ENCODE measurements around the gene GOLGA6C.
"Not testable (repeated sequence)": the region's sequence is repeated elsewhere in the genome, so short reads cannot be mapped to it uniquely, and the experiment has no call there.

The GOLGA6C gene

GRCh38 chr15:75227663-75228280 is 30.4 kb upstream of the GOLGA6C start:
- no peak for DNase-seq (ENCODE audit: low read depth in 3 of 3, low spot score in 1 of 3)

- DNase-seq (ENCODE audit: low read depth in 3 of 3, low spot score in 1 of 3): no peak
Measured at GRCh38 chr15:75228787-75229186, 29.3 kb upstream of the GOLGA6C start.

GRCh38 chr15:75229191-75230015 is 28.7 kb upstream of the GOLGA6C start:
- DNase-seq (ENCODE audit: low read depth in 3 of 3, low spot score in 1 of 3): no peak

GRCh38 chr15:75230016-75230343 is 28.2 kb upstream of the GOLGA6C start:
- DNase-seq (ENCODE audit: low read depth in 3 of 3, low spot score in 1 of 3): no peak

- no peak for DNase-seq (ENCODE audit: low read depth in 3 of 3, low spot score in 1 of 3)
Measured at GRCh38 chr15:75230551-75231371, 27.4 kb upstream of the GOLGA6C start.

GRCh38 chr15:75231836-75232235 is 26.3 kb upstream of the GOLGA6C start:
- DNase-seq (ENCODE audit: low read depth in 3 of 3, low spot score in 1 of 3): no peak

GRCh38 chr15:75232252-75232813 is 25.8 kb upstream of the GOLGA6C start:
- no peak for DNase-seq (ENCODE audit: low read depth in 3 of 3, low spot score in 1 of 3)

- no peak for DNase-seq (ENCODE audit: low read depth in 3 of 3, low spot score in 1 of 3)
Measured at GRCh38 chr15:75232826-75233503, 25.2 kb upstream of the GOLGA6C start.

- no peak for DNase-seq (ENCODE audit: low read depth in 3 of 3, low spot score in 1 of 3)
Measured at GRCh38 chr15:75233504-75234190, 24.5 kb upstream of the GOLGA6C start.

GRCh38 chr15:75234191-75234810 is 23.8 kb upstream of the GOLGA6C start:
- no peak for DNase-seq (ENCODE audit: low read depth in 3 of 3, low spot score in 1 of 3)

- DNase-seq (ENCODE audit: low read depth in 3 of 3, low spot score in 1 of 3): no peak
Measured at GRCh38 chr15:75235051-75235673, 23.0 kb upstream of the GOLGA6C start.

GRCh38 chr15:75235760-75236729 is 22.1 kb upstream of the GOLGA6C start:
- no peak for DNase-seq (ENCODE audit: low read depth in 3 of 3, low spot score in 1 of 3)

GRCh38 chr15:75237316-75237982 is 20.7 kb upstream of the GOLGA6C start:
- no peak for DNase-seq (ENCODE audit: low read depth in 3 of 3, low spot score in 1 of 3)

- no peak for DNase-seq (ENCODE audit: low read depth in 3 of 3, low spot score in 1 of 3)
Measured at GRCh38 chr15:75238150-75238549, 20.0 kb upstream of the GOLGA6C start.

GRCh38 chr15:75245741-75246140 is 12.4 kb upstream of the GOLGA6C start:
- not testable (repeated sequence) for DNase-seq (ENCODE audit: low read depth in 3 of 3, low spot score in 1 of 3)

GRCh38 chr15:75248991-75249390 is 9.1 kb upstream of the GOLGA6C start:
- DNase-seq (ENCODE audit: low read depth in 3 of 3, low spot score in 1 of 3): not testable (repeated sequence)

GRCh38 chr15:75249726-75250125 is 8.4 kb upstream of the GOLGA6C start:
- no peak for DNase-seq (ENCODE audit: low read depth in 3 of 3, low spot score in 1 of 3)

- not testable (repeated sequence) for DNase-seq (ENCODE audit: low read depth in 3 of 3, low spot score in 1 of 3)
Measured at GRCh38 chr15:75251343-75251742, 6.8 kb upstream of the GOLGA6C start.
